CD4-positive, alpha-beta T cell (primary cell): ENCODE measurements around the gene ENO4. TPM values are rescaled to one million over a fixed set of nuclear protein-coding genes. Genes with fewer than 3 reads are reported as not detected.

Source experiments
- ATAC-seq: fragments of 200-7000 bp; cut with Tn5 transposase; one replicate; pipeline ENCODE4 v1.10.0; 2022; ENCODE audit warnings: mild to moderate bottlenecking; ENCODE audit not compliant: poor library complexity
- CTCF ChIA-PET: fragments of 350-600 bp; sonication (Branson Sonifier 250); formaldehyde crosslinking; loops from one replicate; lab custom pipeline; 2021; ENCODE audit warnings: antibody characterized with exemption, inconsistent platforms; lab: Charles Lee
- POLR2A ChIA-PET: fragments of 350-600 bp; sonication (Branson Sonifier 250); formaldehyde crosslinking; loops from one replicate; lab custom pipeline; 2021; ENCODE audit warnings: antibody characterized with exemption, inconsistent platforms; lab: Charles Lee
- DNase-seq, 14 experiments: peaks; one replicate each; pipeline ENCODE4 v3.0.0-alpha.2; 2013 to 2020; ENCODE audit warnings: mixed read lengths in 2 of 14
- H3K27ac ChIP-seq, 2 donors: one replicate each; pipeline versions ENCODE4 v1.5.1 to v1.7.0; 2013; ENCODE audit warnings: low read length in 2 of 2, low read depth in 1 of 2, mild to moderate bottlenecking in 1 of 2
- H3K27me3 ChIP-seq, 2 experiments: 1 replicate in 1 of 2; 2 replicates in 1 of 2; pipeline versions ENCODE4 v1.6.1 to v1.7.0; 2013; ENCODE audit warnings: low read length in 2 of 2, control low read depth in 1 of 2, mild to moderate bottlenecking in 1 of 2, moderate library complexity in 1 of 2; ENCODE audit not compliant: insufficient read depth in 2 of 2, control insufficient read depth in 1 of 2
- H3K36me3 ChIP-seq: one replicate; pipeline ENCODE4 v1.6.1; 2013; ENCODE audit warnings: low read length, control low read depth; ENCODE audit not compliant: insufficient read depth
- H3K4me1 ChIP-seq: one replicate; pipeline ENCODE4 v1.6.1; 2013; ENCODE audit warnings: low read length, control low read depth; ENCODE audit not compliant: insufficient read depth
- H3K4me3 ChIP-seq: one replicate; pipeline ENCODE4 v1.5.1; 2013; ENCODE audit warnings: mild to moderate bottlenecking, low read length, moderate library complexity
- H3K9me3 ChIP-seq, 2 experiments: 1 replicate in 1 of 2; 2 replicates in 1 of 2; pipeline versions ENCODE4 v1.6.1 to v1.7.0; 2013; ENCODE audit warnings: low read length in 2 of 2, mild to moderate bottlenecking in 2 of 2, control low read depth in 1 of 2, moderate library complexity in 1 of 2; ENCODE audit not compliant: control insufficient read depth in 1 of 2, insufficient read depth in 1 of 2
- H3K27ac Mint-ChIP-seq: one replicate; pipeline ENCODE4 v1.8.0; 2020; ENCODE audit warnings: mixed read lengths
- H3K27me3 Mint-ChIP-seq: one replicate; pipeline ENCODE4 v1.8.0; 2021; ENCODE audit warnings: mixed read lengths
- H3K36me3 Mint-ChIP-seq: one replicate; pipeline ENCODE4 v1.8.0; 2021; ENCODE audit warnings: low read depth, mixed read lengths
- H3K4me1 Mint-ChIP-seq: one replicate; pipeline ENCODE4 v1.8.0; 2021; ENCODE audit warnings: low read depth, mixed read lengths
- H3K4me3 Mint-ChIP-seq: one replicate; pipeline ENCODE4 v1.8.0; 2020; ENCODE audit warnings: mild to moderate bottlenecking, mixed read lengths
- H3K9me3 Mint-ChIP-seq: one replicate; pipeline ENCODE4 v1.8.0; 2020; ENCODE audit warnings: mixed read lengths
- CTCF ChIP-seq: fragments of 200-600 bp; IDR thresholded peaks from one replicate; pipeline ENCODE4 v1.8.0; 2022; ENCODE audit warnings: antibody characterized with exemption, mild to moderate bottlenecking
- intact Hi-C, 2 experiments: fragments of 100-400 bp; cut with DNase I in 1 of 2; cut with micrococcal nuclease in 1 of 2; formaldehyde crosslinking; loops; one replicate each; pipeline versions ENCODE4 v1.15.1 to v1.9.0; 2023 to 2025; cut with DNase I, micrococcal nuclease
- total RNA-seq, 174 experiments: library from RNA in 2 of 174; stranded (reverse) in 2 of 174; gene quantifications; one replicate each; pipeline ENCODE4 v1.2.3 and lab custom pipeline; 2021 to 2026

The ENO4 gene
- total RNA-seq, 2 experiments from 2014 or later = not detected

- ChIA-PET POLR2A (no interaction called here), CTCF (no interaction called here)
- Histone ChIP-seq H3K27me3 (peaks cover 0 to 3% of the 10 kb centered on the region in 2 experiments), H3K4me3 (no peak overlapping the region), H3K27ac (no peak overlapping the region), H3K36me3 (no peaks in the 10 kb centered on the region), H3K4me1 (no peaks in the 10 kb centered on the region), H3K9me3 (no peaks in the 10 kb centered on the region)
- Mint-ChIP-seq H3K9me3 (no peaks in the 10 kb centered on the region), H3K4me1 (no peaks in the 10 kb centered on the region), H3K27me3 (no peaks in the 10 kb centered on the region), H3K4me3 (no peak overlapping the region), H3K36me3 (no peaks in the 10 kb centered on the region), H3K27ac (no peak overlapping the region)
- intact Hi-C loops = no loop called here
- no peak for ATAC-seq
- TF ChIP-seq CTCF = no peak
- no peak for DNase-seq
These were observed 13.2 kb upstream of the ENO4 start for GRCh38 chr10:116836083-116836482.

- Mint-ChIP-seq H3K36me3 (no peaks in the 10 kb centered on the region), H3K27ac (no peak overlapping the region), H3K27me3 (no peaks in the 10 kb centered on the region), H3K4me3 (no peak overlapping the region), H3K4me1 (no peaks in the 10 kb centered on the region), H3K9me3 (no peaks in the 10 kb centered on the region)
- intact Hi-C loops = no loop called here
- DNase-seq (no peak), ATAC-seq (no peak)
- no peak for TF ChIP-seq CTCF
- Histone ChIP-seq H3K9me3 (no peaks in the 10 kb centered on the region), H3K36me3 (no peaks in the 10 kb centered on the region), H3K4me1 (no peaks in the 10 kb centered on the region), H3K27ac (no peak overlapping the region), H3K4me3 (no peak overlapping the region), H3K27me3 (peaks cover 0 to 3% of the 10 kb centered on the region in 2 experiments)
- CTCF ChIA-PET = interaction anchor here (0.8 kb wide), 1 partner anchor 11 kb away, joined by 4 read pairs; no protein-coding TSS in a partner anchor
- POLR2A ChIA-PET = no interaction called here
These were observed 12.3 kb upstream of the ENO4 start for GRCh38 chr10:116836902-116837523.

DNA sequence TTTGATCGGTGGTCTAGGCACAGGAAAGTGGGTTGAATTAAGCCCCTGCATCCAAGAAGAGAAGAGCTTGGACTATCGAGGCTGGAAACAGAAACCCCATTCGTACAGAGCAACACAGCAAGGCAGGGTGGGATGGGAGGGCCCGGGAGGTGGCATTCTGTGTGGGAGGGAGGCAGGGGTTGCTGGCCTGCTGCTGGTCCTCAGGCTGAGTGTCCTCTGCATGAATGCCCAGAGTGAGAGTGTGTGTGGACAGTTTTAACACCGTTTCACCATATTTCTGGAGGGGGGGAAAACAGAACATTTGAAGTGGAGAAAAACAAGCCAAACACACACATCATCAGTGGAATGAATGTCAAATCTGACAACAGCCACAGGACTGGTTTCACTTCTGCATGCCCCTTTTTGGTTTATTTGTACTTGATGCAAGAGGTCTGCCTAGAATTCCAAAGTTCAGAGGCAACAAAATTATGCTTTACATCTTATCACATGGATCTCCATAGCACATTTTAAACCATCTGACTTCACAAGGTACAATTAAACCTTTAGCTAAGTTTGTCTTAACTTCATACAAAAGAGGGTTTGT lies 11.1 kb upstream of the ENO4 start:
- Histone ChIP-seq H3K4me3 (no peak overlapping the region), H3K4me1 (no peaks in the 10 kb centered on the region), H3K27ac (no peak overlapping the region), H3K36me3 (no peaks in the 10 kb centered on the region), H3K9me3 (no peaks in the 10 kb centered on the region), H3K27me3 (peaks cover 0 to 3% of the 10 kb centered on the region in 2 experiments)
- ChIA-PET CTCF (no interaction called here), POLR2A (no interaction called here)
- intact Hi-C loops = no loop called here
- H3K27me3 Mint-ChIP-seq = no peaks in the 10 kb centered on the region
- no peaks in the 10 kb centered on the region for H3K4me1 Mint-ChIP-seq
- no peak overlapping the region for H3K27ac Mint-ChIP-seq
- no peak for DNase-seq
- H3K36me3 Mint-ChIP-seq = no peaks in the 10 kb centered on the region
- TF ChIP-seq CTCF = no peak
- H3K9me3 Mint-ChIP-seq = no peaks in the 10 kb centered on the region
- no peak overlapping the region for H3K4me3 Mint-ChIP-seq
- ATAC-seq = no peak
